CMK (cell line): ENCODE data around the gene CALR3.

ENCODE experiments used
- DNase-seq: peaks from one replicate; pipeline ENCODE4 v3.0.0-alpha.2; 2010; ENCODE audit warnings: low read depth

CALR3 gene

DNA sequence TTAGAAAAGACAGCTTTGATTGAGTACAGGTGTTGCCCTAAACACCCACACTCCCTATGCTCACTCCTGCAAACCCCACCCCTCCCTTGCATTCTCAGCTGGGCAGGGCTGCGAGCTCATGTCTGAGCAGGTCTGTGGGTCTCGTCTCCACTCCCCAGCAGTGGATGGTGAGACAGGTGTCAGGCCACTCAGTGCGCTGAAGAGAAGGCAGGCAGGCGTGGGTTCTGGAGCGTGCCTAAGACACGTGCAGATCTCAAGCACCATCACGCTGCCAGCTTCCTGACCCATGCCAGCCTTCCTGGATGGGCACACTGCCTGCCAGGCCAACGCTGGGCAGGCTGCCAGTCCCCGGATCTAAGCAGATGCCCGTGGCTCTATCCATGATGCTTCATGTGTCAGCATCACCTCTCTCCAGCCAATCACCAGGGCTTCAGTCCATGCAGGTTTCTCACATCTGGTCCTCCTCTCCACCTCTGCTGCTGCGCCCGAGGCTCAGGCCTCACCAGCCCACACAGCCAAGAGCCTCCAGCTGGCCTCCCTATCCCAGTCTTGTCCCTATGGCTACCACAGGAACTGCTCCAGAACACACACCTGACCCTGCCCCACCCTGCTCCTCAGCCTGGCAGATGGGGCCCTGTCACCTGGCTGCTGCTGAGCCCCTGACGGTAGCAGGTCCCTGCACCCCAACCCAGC is 66.8 kb downstream of the CALR3 start:
- no peak for DNase-seq
